Naive thymus-derived CD8-positive, alpha-beta T cell (primary cell): ENCODE data around the gene AAK1. TPM values are rescaled to one million over a fixed set of nuclear protein-coding genes. Genes with fewer than 3 reads are reported as not detected.

Source experiments
- ATAC-seq, 2 donors: fragments of 150-1000 bp; cut with Tn5 transposase in 1 of 2; sonication (Bioruptor Pico), chemical (Tn5 transposase) in 1 of 2; 1 replicate in 1 of 2; 2 replicates in 1 of 2; pipeline ENCODE4 v1.10.0; 2021; ENCODE audit warnings: mild to moderate bottlenecking in 2 of 2, moderate library complexity in 2 of 2
- POLR2A ChIA-PET: fragments of 350-600 bp; sonication (Branson Sonifier 250); formaldehyde crosslinking; loops from one replicate; lab custom pipeline; 2021; ENCODE audit warnings: antibody characterized with exemption; lab: Charles Lee
- DNase-seq, 10 donors: peaks; one replicate each; pipeline versions ENCODE4 v3.0.0 to v3.0.0-alpha.2; 2020 to 2022
- H3K27ac Mint-ChIP-seq, 10 donors: one replicate each; pipeline ENCODE4 v1.8.0; 2020 to 2022; ENCODE audit warnings: mild to moderate bottlenecking in 10 of 10, mixed read lengths in 10 of 10, moderate library complexity in 4 of 10, inconsistent platforms in 1 of 10
- H3K27me3 Mint-ChIP-seq, 5 donors: one replicate each; pipeline ENCODE4 v1.8.0; 2021 to 2022; ENCODE audit warnings: mixed read lengths in 5 of 5
- H3K36me3 Mint-ChIP-seq, 3 donors: one replicate each; pipeline ENCODE4 v1.8.0; 2020 to 2022; ENCODE audit warnings: mixed read lengths in 3 of 3, mild to moderate bottlenecking in 2 of 3, inconsistent platforms in 1 of 3
- H3K4me1 Mint-ChIP-seq, 4 donors: one replicate each; pipeline ENCODE4 v1.8.0; 2021 to 2022; ENCODE audit warnings: mixed read lengths in 4 of 4
- H3K4me3 Mint-ChIP-seq, 10 donors: one replicate each; pipeline ENCODE4 v1.8.0; 2020 to 2022; ENCODE audit warnings: mild to moderate bottlenecking in 10 of 10, mixed read lengths in 10 of 10, moderate library complexity in 6 of 10, inconsistent platforms in 1 of 10
- H3K9me3 Mint-ChIP-seq, 9 donors: one replicate each; pipeline ENCODE4 v1.8.0; 2020 to 2022; ENCODE audit warnings: mixed read lengths in 9 of 9, mild to moderate bottlenecking in 3 of 9, inconsistent platforms in 1 of 9, moderate library complexity in 1 of 9
- polyA plus RNA-seq, 3 donors: library from polyadenylated mRNA; unstranded; fragments of 300-500 nt; fragmentation: Illumina TruSeq; gene quantifications; one replicate each; pipeline ENCODE4 v1.2.3, GENCODE V29; 2021
- total RNA-seq, 8 experiments: library from RNA in 2 of 8; stranded (reverse) in 2 of 8; gene quantifications; one replicate each; pipeline ENCODE4 v1.2.3 and lab custom pipeline; 2021 to 2026

The AAK1 gene
- total and polyA plus RNA-seq, 5 experiments from 2014 or later, result 59.8 to 222 (median 106) TPM

- Mint-ChIP-seq H3K4me3 (no peak overlapping the region), H3K27me3 (no peaks in the 10 kb centered on the region), H3K36me3 (peaks cover 0 to 26% (median 8%) of the 10 kb centered on the region in 3 donors), H3K27ac (peak overlapping the region in 7 of 10 donors; percentile 5 to 54 (median 33)), H3K4me1 (peaks cover 32 to 84% (median 77%) of the 10 kb centered on the region in 4 donors), H3K9me3 (no peaks in the 10 kb centered on the region)
- no peak for ATAC-seq
- no peak for DNase-seq
- POLR2A ChIA-PET, result no interaction called here
These were observed 49.2 kb downstream of the AAK1 start for GRCh38 chr2:69594341-69594740.

- POLR2A ChIA-PET, result no interaction called here
- Mint-ChIP-seq H3K9me3 (no peaks in the 10 kb centered on the region), H3K4me3 (peak overlapping the region in 3 of 10 donors; percentile 26 to 39 (median 31)), H3K27ac (peak overlapping the region in 8 of 10 donors; percentile 19 to 81 (median 62)), H3K27me3 (no peaks in the 10 kb centered on the region), H3K36me3 (peaks cover 0 to 29% (median 8%) of the 10 kb centered on the region in 3 donors), H3K4me1 (peaks cover 38 to 88% (median 82%) of the 10 kb centered on the region in 4 donors)
- ATAC-seq (no peak), DNase-seq (no peak)
These were observed 51.0 kb downstream of the AAK1 start for GRCh38 chr2:69592511-69592910.

GRCh38 chr2:69589973-69590652, 53.4 kb downstream of the AAK1 start:
- Mint-ChIP-seq H3K27me3 (no peaks in the 10 kb centered on the region), H3K9me3 (no peaks in the 10 kb centered on the region), H3K4me1 (peaks cover 39 to 87% (median 81%) of the 10 kb centered on the region in 4 donors), H3K36me3 (peaks cover 0 to 38% (median 6%) of the 10 kb centered on the region in 3 donors), H3K27ac (peak overlapping the region; percentile 10 to 90 (median 84)), H3K4me3 (peak overlapping the region; percentile 7 to 70 (median 46))
- POLR2A ChIA-PET, result interaction anchor here (0.7 to 0.8 kb wide), 2 partner anchors 15 to 198 kb away, joined by 4 read pairs; no protein-coding TSS in a partner anchor
- peak in 1 of 10 donors; percentile 14 for DNase-seq
- ATAC-seq, result peak; percentile 63 to 70

GRCh38 chr2:69588945-69589344, 54.6 kb downstream of the AAK1 start:
- H3K4me3 Mint-ChIP-seq, result peak overlapping the region in 9 of 10 donors; percentile 15 to 67 (median 52)
- DNase-seq (no peak), ATAC-seq (no peak)
- POLR2A ChIA-PET, result interaction anchor here (0.6 to 0.9 kb wide), 2 partner anchors 9 to 48 kb away, joined by 3 to 4 read pairs; no protein-coding TSS in a partner anchor
- H3K9me3 Mint-ChIP-seq, result no peaks in the 10 kb centered on the region
- H3K27ac Mint-ChIP-seq, result peak overlapping the region; percentile 42 to 87 (median 64)
- H3K4me1 Mint-ChIP-seq, result peaks cover 45 to 87% (median 81%) of the 10 kb centered on the region in 4 donors
- H3K36me3 Mint-ChIP-seq, result peaks cover 0 to 36% (median 2%) of the 10 kb centered on the region in 3 donors
- H3K27me3 Mint-ChIP-seq, result no peaks in the 10 kb centered on the region

- POLR2A ChIA-PET, result interaction anchor here (0.6 to 2.5 kb wide), 3 partner anchors 8 to 56 kb away, joined by 3 to 10 read pairs (median 4); no protein-coding TSS in a partner anchor
- peak overlapping the region in 3 of 10 donors; percentile 12 to 55 (median 53) for H3K4me3 Mint-ChIP-seq
- no peak for ATAC-seq
These were observed 55.1 kb downstream of the AAK1 start for GRCh38 chr2:69588403-69588802.

GRCh38 chr2:69585855-69586555, 57.5 kb downstream of the AAK1 start:
- H3K27me3 Mint-ChIP-seq, result no peaks in the 10 kb centered on the region

More at GRCh38 chr2:69588403-69588802, 55.1 kb downstream of the AAK1 start:
- peak overlapping the region in 9 of 10 donors; percentile 12 to 87 (median 68) for H3K27ac Mint-ChIP-seq
- DNase-seq, result no peak
- H3K27me3 Mint-ChIP-seq, result no peaks in the 10 kb centered on the region
- H3K4me1 Mint-ChIP-seq, result peaks cover 47 to 87% (median 82%) of the 10 kb centered on the region in 4 donors
- H3K36me3 Mint-ChIP-seq, result peaks cover 0 to 36% (median 2%) of the 10 kb centered on the region in 3 donors
- no peaks in the 10 kb centered on the region for H3K9me3 Mint-ChIP-seq

GRCh38 chr2:69584127-69584889, 59.2 kb downstream of the AAK1 start:
- DNase-seq, result no peak
- peaks cover 51 to 93% (median 86%) of the 10 kb centered on the region in 4 donors for H3K4me1 Mint-ChIP-seq
- ATAC-seq, result no peak
- peaks cover 2 to 41% (median 3%) of the 10 kb centered on the region in 3 donors for H3K36me3 Mint-ChIP-seq
- POLR2A ChIA-PET, result interaction anchor here (0.6 to 2.2 kb wide), 4 partner anchors 18 to 122 kb away, joined by 3 to 9 read pairs (median 5); no protein-coding TSS in a partner anchor
- peak overlapping the region in 9 of 10 donors; percentile 4 to 76 (median 57) for H3K4me3 Mint-ChIP-seq
- H3K27me3 Mint-ChIP-seq, result no peaks in the 10 kb centered on the region
- no peaks in the 10 kb centered on the region for H3K9me3 Mint-ChIP-seq
- peak overlapping the region; percentile 36 to 89 (median 72) for H3K27ac Mint-ChIP-seq

More at GRCh38 chr2:69585855-69586555, 57.5 kb downstream of the AAK1 start:
- POLR2A ChIA-PET, result interaction anchor here (0.5 to 2.5 kb wide), 3 partner anchors 9 to 85 kb away, joined by 3 to 10 read pairs (median 4); no protein-coding TSS in a partner anchor
- DNase-seq (peak in 1 of 10 donors; percentile 32), ATAC-seq (peak in 1 of 2 donors; percentile 50)
- H3K4me1 Mint-ChIP-seq, result peaks cover 52 to 94% (median 86%) of the 10 kb centered on the region in 4 donors
- no peaks in the 10 kb centered on the region for H3K9me3 Mint-ChIP-seq
- peak overlapping the region; percentile 23 to 86 (median 70) for H3K27ac Mint-ChIP-seq
- peaks cover 0 to 31% (median 2%) of the 10 kb centered on the region in 3 donors for H3K36me3 Mint-ChIP-seq
- H3K4me3 Mint-ChIP-seq, result peak overlapping the region in 8 of 10 donors; percentile 4 to 44 (median 21)

- H3K9me3 Mint-ChIP-seq, result no peaks in the 10 kb centered on the region
- no peaks in the 10 kb centered on the region for H3K27me3 Mint-ChIP-seq
- ATAC-seq (no peak), DNase-seq (no peak)
- peaks cover 2 to 36% (median 3%) of the 10 kb centered on the region in 3 donors for H3K36me3 Mint-ChIP-seq
- POLR2A ChIA-PET, result interaction anchor here (1.2 to 2.2 kb wide), 5 partner anchors 19 to 110 kb away, joined by 3 to 6 read pairs (median 3); no protein-coding TSS in a partner anchor
- H3K4me3 Mint-ChIP-seq, result peak overlapping the region in 9 of 10 donors; percentile 55 to 81 (median 71)
- H3K27ac Mint-ChIP-seq, result peak overlapping the region in 9 of 10 donors; percentile 2 to 90 (median 83)
- peaks cover 48 to 93% (median 86%) of the 10 kb centered on the region in 4 donors for H3K4me1 Mint-ChIP-seq
These were observed 60.2 kb downstream of the AAK1 start for GRCh38 chr2:69583321-69583833.

GRCh38 chr2:69582582-69583176, 60.9 kb downstream of the AAK1 start:
- peaks cover 53 to 93% (median 87%) of the 10 kb centered on the region in 4 donors for H3K4me1 Mint-ChIP-seq
- ATAC-seq (peak; percentile 76 to 77), DNase-seq (peak in 3 of 10 donors; percentile 46 to 56 (median 48))
- POLR2A ChIA-PET, result interaction anchor here (0.9 to 2.2 kb wide), 4 partner anchors 13 to 111 kb away, joined by 3 to 6 read pairs (median 3); no protein-coding TSS in a partner anchor
- peak overlapping the region; percentile 53 to 84 (median 74) for H3K4me3 Mint-ChIP-seq
- no peaks in the 10 kb centered on the region for H3K27me3 Mint-ChIP-seq
- peak overlapping the region; percentile 61 to 90 (median 83) for H3K27ac Mint-ChIP-seq
- H3K9me3 Mint-ChIP-seq, result no peaks in the 10 kb centered on the region
- H3K36me3 Mint-ChIP-seq, result peaks cover 2 to 39% (median 3%) of the 10 kb centered on the region in 3 donors

GRCh38 chr2:69581774-69582581, 61.6 kb downstream of the AAK1 start:
- peak overlapping the region; percentile 53 to 84 (median 74) for H3K4me3 Mint-ChIP-seq
- peaks cover 58 to 94% (median 92%) of the 10 kb centered on the region in 4 donors for H3K4me1 Mint-ChIP-seq
- H3K9me3 Mint-ChIP-seq, result no peaks in the 10 kb centered on the region
- POLR2A ChIA-PET, result interaction anchor here (0.6 to 2.2 kb wide), 5 partner anchors 13 to 111 kb away, joined by 3 to 6 read pairs (median 3); no protein-coding TSS in a partner anchor
- H3K27me3 Mint-ChIP-seq, result no peaks in the 10 kb centered on the region
- H3K27ac Mint-ChIP-seq, result peak overlapping the region; percentile 61 to 90 (median 83)
- DNase-seq, result peak in 2 of 10 donors; percentile 16 to 34
- peak; percentile 31 to 43 for ATAC-seq
- peaks cover 2 to 36% (median 3%) of the 10 kb centered on the region in 3 donors for H3K36me3 Mint-ChIP-seq
